H7 (cell line): ENCODE results near the gene CPA3. TPM values are rescaled to one million over a fixed set of nuclear protein-coding genes. Genes with fewer than 3 reads are reported as not detected.

Experiments used
- DNase-seq: peaks from one replicate; pipeline ENCODE4 v3.0.0; 2012
- H3K27me3 ChIP-seq: 2 replicates; pipeline ENCODE4 v1.6.0; 2011; ENCODE audit warnings: mild to moderate bottlenecking, low read length; ENCODE audit not compliant: control insufficient read depth, insufficient read depth
- H3K36me3 ChIP-seq: replicated peaks from 2 replicates; pipeline ENCODE4 v1.5.1; 2011; ENCODE audit warnings: low read length; ENCODE audit not compliant: control insufficient read depth, insufficient read depth
- H3K4me3 ChIP-seq: 2 replicates; pipeline ENCODE4 v1.5.1; 2011; ENCODE audit warnings: low read depth, mild to moderate bottlenecking, control low read depth, low read length, moderate library complexity; ENCODE audit not compliant: insufficient read depth
- total RNA-seq: library from RNA; depleted of rRNA; stranded (reverse); fragments of >200 nt; shearing (Covaris generic); gene quantifications from 2 replicates; pipeline ENCODE4 v1.2.3, GENCODE V29; 2014

Gene CPA3
- total RNA-seq, 1 experiment from 2014 or later, result not detected

GRCh38 chr3:148916132-148916531 lies 51.0 kb downstream of the CPA3 start:
- Histone ChIP-seq H3K4me3 (no peak overlapping the region), H3K36me3 (no peaks in the 10 kb centered on the region)
- no peak for DNase-seq

GRCh38 chr3:148922467-148922866 lies 57.4 kb downstream of the CPA3 start:
- DNase-seq, result no peak
- H3K27me3 ChIP-seq, result no peaks in the 10 kb centered on the region
- no peaks in the 10 kb centered on the region for H3K36me3 ChIP-seq
- H3K4me3 ChIP-seq, result no peak overlapping the region

More at GRCh38 chr3:148916132-148916531, 51.0 kb downstream of the CPA3 start:
- H3K27me3 ChIP-seq, result no peaks in the 10 kb centered on the region

GRCh38 chr3:148923592-148923991 lies 58.5 kb downstream of the CPA3 start:
- Histone ChIP-seq H3K27me3 (no peaks in the 10 kb centered on the region), H3K36me3 (no peaks in the 10 kb centered on the region), H3K4me3 (no peak overlapping the region)
- DNase-seq, result no peak

- Histone ChIP-seq H3K36me3 (no peaks in the 10 kb centered on the region), H3K27me3 (no peaks in the 10 kb centered on the region), H3K4me3 (no peak overlapping the region)
- DNase-seq, result no peak
These were observed 59.5 kb downstream of the CPA3 start for GRCh38 chr3:148924562-148924961.

GRCh38 chr3:148925845-148926244 lies 60.7 kb downstream of the CPA3 start:
- Histone ChIP-seq H3K36me3 (no peaks in the 10 kb centered on the region), H3K27me3 (no peaks in the 10 kb centered on the region), H3K4me3 (no peak overlapping the region)
- no peak for DNase-seq

GRCh38 chr3:148930752-148931151 lies 65.7 kb downstream of the CPA3 start:
- no peak overlapping the region for H3K4me3 ChIP-seq
- no peaks in the 10 kb centered on the region for H3K27me3 ChIP-seq
- no peak for DNase-seq
- no peaks in the 10 kb centered on the region for H3K36me3 ChIP-seq

GRCh38 chr3:148931574-148931973 lies 66.5 kb downstream of the CPA3 start:
- H3K36me3 ChIP-seq, result no peaks in the 10 kb centered on the region
- no peaks in the 10 kb centered on the region for H3K27me3 ChIP-seq
- no peak overlapping the region for H3K4me3 ChIP-seq
- DNase-seq, result no peak

GRCh38 chr3:148932972-148933371 lies 67.9 kb downstream of the CPA3 start:
- H3K27me3 ChIP-seq, result no peaks in the 10 kb centered on the region
- H3K36me3 ChIP-seq, result no peaks in the 10 kb centered on the region
- no peak overlapping the region for H3K4me3 ChIP-seq
- no peak for DNase-seq

GRCh38 chr3:148937467-148938255 lies 72.6 kb downstream of the CPA3 start:
- Histone ChIP-seq H3K36me3 (no peaks in the 10 kb centered on the region), H3K27me3 (no peaks in the 10 kb centered on the region), H3K4me3 (no peak overlapping the region)
- no peak for DNase-seq

- Histone ChIP-seq H3K27me3 (no peaks in the 10 kb centered on the region), H3K36me3 (no peaks in the 10 kb centered on the region), H3K4me3 (no peak overlapping the region)
- DNase-seq, result no peak
These were observed 73.2 kb downstream of the CPA3 start for GRCh38 chr3:148938306-148938705.

- no peak for DNase-seq
- H3K36me3 ChIP-seq, result no peaks in the 10 kb centered on the region
- H3K27me3 ChIP-seq, result no peaks in the 10 kb centered on the region
- no peak overlapping the region for H3K4me3 ChIP-seq
These were observed 73.8 kb downstream of the CPA3 start for GRCh38 chr3:148938936-148939335.

GRCh38 chr3:148940983-148941382 lies 75.9 kb downstream of the CPA3 start:
- DNase-seq, result no peak
- H3K36me3 ChIP-seq, result no peaks in the 10 kb centered on the region
- H3K4me3 ChIP-seq, result no peak overlapping the region
- H3K27me3 ChIP-seq, result no peaks in the 10 kb centered on the region

GRCh38 chr3:148943506-148944205 lies 78.6 kb downstream of the CPA3 start:
- Histone ChIP-seq H3K27me3 (no peaks in the 10 kb centered on the region), H3K36me3 (no peaks in the 10 kb centered on the region), H3K4me3 (no peak overlapping the region)
- peak; percentile 65 for DNase-seq

GRCh38 chr3:148945116-148945515 lies 80.0 kb downstream of the CPA3 start:
- no peak overlapping the region for H3K4me3 ChIP-seq
- no peak for DNase-seq
- H3K36me3 ChIP-seq, result no peaks in the 10 kb centered on the region
- H3K27me3 ChIP-seq, result no peaks in the 10 kb centered on the region
